ENCODE results near the gene FKBP2.
A peak's percentile ranks its signal among the peaks of the same experiment; 100 is the strongest.

Gene FKBP2

GRCh38 chr11:64218628-64219353 lies 22.1 kb upstream of the FKBP2 start:
- Histone ChIP-seq H3K9me3 (ENCODE audit: control insufficient read depth in 1 of 2, low read length in 2 of 2) (no peaks in the 10 kb centered on the region), H3K27me3 (ENCODE audit: control insufficient read depth in 1 of 2, insufficient read depth in 2 of 2, low read length in 2 of 2) (no peaks in the 10 kb centered on the region), H3K9ac (ENCODE audit: low read depth in 1 of 2, low read length in 2 of 2) (no peak overlapping the region), H3K27ac (ENCODE audit: low read depth, low read length) (no peak overlapping the region), H3K36me3 (ENCODE audit: control insufficient read depth in 1 of 2, insufficient read depth in 2 of 2, low read length in 2 of 2) (peaks cover 9 to 36% of the 10 kb centered on the region in 2 donors), H3K4me1 (ENCODE audit: control insufficient read depth in 1 of 2, insufficient read depth in 2 of 2, low read length in 2 of 2) (peaks cover 4 to 8% of the 10 kb centered on the region in 2 donors), H3K4me3 (ENCODE audit: low read depth in 1 of 2, low read length in 2 of 2) (no peak overlapping the region)

GRCh38 chr11:64219354-64219684 lies 21.6 kb upstream of the FKBP2 start:
- H3K27me3 ChIP-seq (ENCODE audit: control insufficient read depth in 1 of 2, insufficient read depth in 2 of 2, low read length in 2 of 2): no peaks in the 10 kb centered on the region
- no peak overlapping the region for H3K27ac ChIP-seq (ENCODE audit: low read depth, low read length)
- no peaks in the 10 kb centered on the region for H3K9me3 ChIP-seq (ENCODE audit: control insufficient read depth in 1 of 2, low read length in 2 of 2)
- H3K4me3 ChIP-seq (ENCODE audit: low read depth in 1 of 2, low read length in 2 of 2): no peak overlapping the region
- no peak overlapping the region for H3K9ac ChIP-seq (ENCODE audit: low read depth in 1 of 2, low read length in 2 of 2)
- H3K4me1 ChIP-seq (ENCODE audit: control insufficient read depth in 1 of 2, insufficient read depth in 2 of 2, low read length in 2 of 2): peaks cover 4 to 8% of the 10 kb centered on the region in 2 donors
- peaks cover 9 to 41% of the 10 kb centered on the region in 2 donors for H3K36me3 ChIP-seq (ENCODE audit: control insufficient read depth in 1 of 2, insufficient read depth in 2 of 2, low read length in 2 of 2)

DNA sequence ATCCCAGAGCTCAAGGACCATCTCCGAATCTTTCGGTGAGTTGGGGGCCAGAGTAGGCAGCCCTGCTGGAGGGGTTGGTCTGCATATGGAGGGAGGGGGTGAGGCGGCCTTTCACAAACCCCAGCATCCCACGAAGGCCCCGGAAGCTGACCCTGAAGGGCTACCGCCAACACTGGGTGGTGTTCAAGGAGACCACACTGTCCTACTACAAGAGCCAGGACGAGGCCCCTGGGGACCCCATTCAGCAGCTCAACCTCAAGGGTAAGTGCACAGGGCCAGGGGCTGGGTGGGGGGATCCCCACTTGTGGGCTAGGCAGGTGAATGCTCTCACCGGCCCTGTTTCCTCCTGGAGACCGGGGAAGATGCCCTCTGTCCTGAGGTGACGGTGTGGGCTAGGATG lies 21.1 kb upstream of the FKBP2 start:
- Histone ChIP-seq H3K4me1 (ENCODE audit: control insufficient read depth in 1 of 2, insufficient read depth in 2 of 2, low read length in 2 of 2) (peaks cover 9% of the 10 kb centered on the region in 2 donors), H3K27ac (ENCODE audit: low read depth, low read length) (no peak overlapping the region)

GRCh38 chr11:64220271-64220670 lies 20.6 kb upstream of the FKBP2 start:
- Histone ChIP-seq H3K4me3 (ENCODE audit: low read depth in 1 of 2, low read length in 2 of 2) (no peak overlapping the region), H3K27ac (ENCODE audit: low read depth, low read length) (no peak overlapping the region), H3K4me1 (ENCODE audit: control insufficient read depth in 1 of 2, insufficient read depth in 2 of 2, low read length in 2 of 2) (peaks cover 14% of the 10 kb centered on the region in 2 donors), H3K36me3 (ENCODE audit: control insufficient read depth in 1 of 2, insufficient read depth in 2 of 2, low read length in 2 of 2) (peaks cover 9 to 38% of the 10 kb centered on the region in 2 donors), H3K9me3 (ENCODE audit: control insufficient read depth in 1 of 2, low read length in 2 of 2) (no peaks in the 10 kb centered on the region), H3K9ac (ENCODE audit: low read depth in 1 of 2, low read length in 2 of 2) (no peak overlapping the region), H3K27me3 (ENCODE audit: control insufficient read depth in 1 of 2, insufficient read depth in 2 of 2, low read length in 2 of 2) (no peaks in the 10 kb centered on the region)

More for the DNA sequence above, 21.1 kb upstream of the FKBP2 start:
- Histone ChIP-seq H3K9me3 (ENCODE audit: control insufficient read depth in 1 of 2, low read length in 2 of 2) (no peaks in the 10 kb centered on the region), H3K4me3 (ENCODE audit: low read depth in 1 of 2, low read length in 2 of 2) (no peak overlapping the region), H3K9ac (ENCODE audit: low read depth in 1 of 2, low read length in 2 of 2) (no peak overlapping the region), H3K36me3 (ENCODE audit: control insufficient read depth in 1 of 2, insufficient read depth in 2 of 2, low read length in 2 of 2) (peaks cover 9 to 42% of the 10 kb centered on the region in 2 donors), H3K27me3 (ENCODE audit: control insufficient read depth in 1 of 2, insufficient read depth in 2 of 2, low read length in 2 of 2) (no peaks in the 10 kb centered on the region)

DNA sequence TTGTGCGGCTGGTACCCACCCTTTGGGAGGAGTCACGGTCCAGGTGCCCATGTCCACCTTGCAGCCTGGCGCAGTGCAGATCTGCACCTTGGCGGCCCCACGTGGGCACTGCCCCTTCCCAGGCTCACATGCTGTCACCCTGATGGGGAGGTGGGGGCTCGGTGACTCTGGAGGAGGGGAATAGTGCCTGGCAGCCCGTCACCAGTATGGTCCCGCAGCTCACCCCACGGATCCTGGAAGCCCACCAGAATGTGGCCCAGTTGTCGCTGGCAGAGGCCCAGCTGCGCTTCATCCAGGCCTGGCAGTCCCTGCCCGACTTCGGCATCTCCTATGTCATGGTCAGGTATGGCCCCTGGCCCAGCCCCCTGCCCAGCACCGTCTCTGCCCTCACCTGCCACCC lies 20.1 kb upstream of the FKBP2 start:
- Histone ChIP-seq H3K4me1 (ENCODE audit: control insufficient read depth in 1 of 2, insufficient read depth in 2 of 2, low read length in 2 of 2) (peaks cover 16 to 19% of the 10 kb centered on the region in 2 donors), H3K36me3 (ENCODE audit: control insufficient read depth in 1 of 2, insufficient read depth in 2 of 2, low read length in 2 of 2) (peaks cover 9 to 38% of the 10 kb centered on the region in 2 donors), H3K4me3 (ENCODE audit: low read depth in 1 of 2, low read length in 2 of 2) (no peak overlapping the region), H3K27ac (ENCODE audit: low read depth, low read length) (no peak overlapping the region), H3K9me3 (ENCODE audit: control insufficient read depth in 1 of 2, low read length in 2 of 2) (no peaks in the 10 kb centered on the region), H3K27me3 (ENCODE audit: control insufficient read depth in 1 of 2, insufficient read depth in 2 of 2, low read length in 2 of 2) (no peaks in the 10 kb centered on the region), H3K9ac (ENCODE audit: low read depth in 1 of 2, low read length in 2 of 2) (no peak overlapping the region)

DNA sequence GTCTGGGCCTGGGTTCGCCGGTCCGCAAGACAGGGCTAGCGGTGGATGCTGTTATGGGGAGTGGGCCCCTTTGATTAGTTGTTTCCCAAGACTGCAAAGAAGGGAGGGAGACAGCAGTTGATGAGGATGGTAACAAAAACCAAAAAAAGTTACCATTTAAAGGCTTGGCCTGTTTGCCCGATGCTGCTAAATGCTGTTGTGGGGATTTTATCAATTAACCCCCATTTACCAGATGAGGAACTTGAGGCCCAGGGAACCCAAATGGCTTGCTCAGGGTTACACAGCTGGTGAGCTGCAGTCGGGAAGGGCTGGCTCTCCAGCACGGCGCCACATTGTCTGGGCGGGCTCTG lies 18.3 kb upstream of the FKBP2 start:
- no peaks in the 10 kb centered on the region for H3K9me3 ChIP-seq (ENCODE audit: control insufficient read depth in 1 of 2, low read length in 2 of 2)
- H3K4me1 ChIP-seq (ENCODE audit: control insufficient read depth in 1 of 2, insufficient read depth in 2 of 2, low read length in 2 of 2): peaks cover 24 to 32% of the 10 kb centered on the region in 2 donors
- H3K36me3 ChIP-seq (ENCODE audit: control insufficient read depth in 1 of 2, insufficient read depth in 2 of 2, low read length in 2 of 2): peaks cover 9 to 36% of the 10 kb centered on the region in 2 donors
- H3K4me3 ChIP-seq (ENCODE audit: low read depth in 1 of 2, low read length in 2 of 2): no peak overlapping the region
- H3K9ac ChIP-seq (ENCODE audit: low read depth in 1 of 2, low read length in 2 of 2): no peak overlapping the region
- no peak overlapping the region for H3K27ac ChIP-seq (ENCODE audit: low read depth, low read length)
- H3K27me3 ChIP-seq (ENCODE audit: control insufficient read depth in 1 of 2, insufficient read depth in 2 of 2, low read length in 2 of 2): no peaks in the 10 kb centered on the region

DNA sequence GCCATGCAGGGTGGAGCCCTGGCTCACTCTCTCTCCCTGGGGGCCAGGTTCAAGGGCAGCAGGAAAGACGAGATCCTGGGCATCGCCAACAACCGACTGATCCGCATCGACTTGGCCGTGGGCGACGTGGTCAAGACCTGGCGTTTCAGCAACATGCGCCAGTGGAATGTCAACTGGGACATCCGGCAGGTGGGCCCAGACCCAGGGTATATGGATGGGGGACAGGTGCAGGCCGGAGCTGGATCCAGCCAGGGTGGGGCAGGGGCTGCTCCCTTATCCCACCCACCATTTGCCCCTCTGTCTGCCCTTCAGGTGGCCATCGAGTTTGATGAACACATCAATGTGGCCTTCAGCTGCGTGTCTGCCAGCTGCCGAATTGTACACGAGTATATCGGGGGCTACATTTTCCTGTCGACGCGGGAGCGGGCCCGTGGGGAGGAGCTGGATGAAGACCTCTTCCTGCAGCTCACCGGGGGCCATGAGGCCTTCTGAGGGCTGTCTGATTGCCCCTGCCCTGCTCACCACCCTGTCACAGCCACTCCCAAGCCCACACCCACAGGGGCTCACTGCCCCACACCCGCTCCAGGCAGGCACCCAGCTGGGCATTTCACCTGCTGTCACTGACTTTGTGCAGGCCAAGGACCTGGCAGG lies 17.8 kb upstream of the FKBP2 start:
- H3K9me3 ChIP-seq (ENCODE audit: control insufficient read depth in 1 of 2, low read length in 2 of 2): no peaks in the 10 kb centered on the region
- no peaks in the 10 kb centered on the region for H3K27me3 ChIP-seq (ENCODE audit: control insufficient read depth in 1 of 2, insufficient read depth in 2 of 2, low read length in 2 of 2)
- peaks cover 25 to 34% of the 10 kb centered on the region in 2 donors for H3K4me1 ChIP-seq (ENCODE audit: control insufficient read depth in 1 of 2, insufficient read depth in 2 of 2, low read length in 2 of 2)
- no peak overlapping the region for H3K4me3 ChIP-seq (ENCODE audit: low read depth in 1 of 2, low read length in 2 of 2)
- H3K9ac ChIP-seq (ENCODE audit: low read depth in 1 of 2, low read length in 2 of 2): no peak overlapping the region
- H3K27ac ChIP-seq (ENCODE audit: low read depth, low read length): peak overlapping the region; percentile 42
- peaks cover 9 to 35% of the 10 kb centered on the region in 2 donors for H3K36me3 ChIP-seq (ENCODE audit: control insufficient read depth in 1 of 2, insufficient read depth in 2 of 2, low read length in 2 of 2)

DNA sequence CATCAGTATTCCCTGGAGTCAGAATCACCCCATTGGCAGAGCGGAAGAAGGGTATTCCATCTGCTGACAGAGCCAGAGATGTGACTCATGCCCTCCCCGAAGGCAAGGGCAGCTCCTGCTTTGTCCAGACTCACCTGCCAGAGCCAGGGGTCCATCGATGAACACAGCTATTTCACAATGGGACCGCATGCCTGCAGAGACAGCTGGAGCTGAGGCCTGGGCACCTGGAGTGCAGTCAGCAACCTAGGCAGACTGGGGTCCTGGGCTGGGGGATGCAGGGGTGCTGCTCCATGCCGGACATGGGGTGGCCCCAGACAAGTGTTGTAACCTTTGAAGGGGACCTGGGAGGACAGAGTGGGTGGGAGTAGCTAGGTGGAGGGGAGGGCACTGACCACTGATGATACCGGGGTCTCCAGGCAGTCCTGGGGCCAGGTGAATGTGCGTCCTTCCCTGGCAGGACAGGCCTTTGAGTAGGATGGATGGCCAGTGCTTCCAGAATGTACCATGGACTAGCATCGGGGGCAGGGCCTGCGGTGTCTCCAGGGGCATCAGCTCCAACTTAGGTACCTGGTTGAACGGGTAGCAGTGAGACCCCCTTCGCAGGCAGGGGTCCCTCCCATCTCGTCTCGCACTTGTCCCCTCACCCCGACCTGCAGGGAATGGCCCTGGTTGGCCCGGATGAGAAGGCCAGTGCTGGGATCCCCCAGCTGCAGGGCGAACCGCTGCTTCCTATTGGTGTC lies 16.6 kb upstream of the FKBP2 start:
- H3K27me3 ChIP-seq (ENCODE audit: control insufficient read depth in 1 of 2, insufficient read depth in 2 of 2, low read length in 2 of 2): no peaks in the 10 kb centered on the region
- H3K4me1 ChIP-seq (ENCODE audit: control insufficient read depth in 1 of 2, insufficient read depth in 2 of 2, low read length in 2 of 2): peaks cover 21 to 37% of the 10 kb centered on the region in 2 donors
- H3K36me3 ChIP-seq (ENCODE audit: control insufficient read depth in 1 of 2, insufficient read depth in 2 of 2, low read length in 2 of 2): peaks cover 9 to 32% of the 10 kb centered on the region in 2 donors
- H3K4me3 ChIP-seq (ENCODE audit: low read depth in 1 of 2, low read length in 2 of 2): no peak overlapping the region
- H3K9ac ChIP-seq (ENCODE audit: low read depth in 1 of 2, low read length in 2 of 2): no peak overlapping the region
- H3K9me3 ChIP-seq (ENCODE audit: control insufficient read depth in 1 of 2, low read length in 2 of 2): no peaks in the 10 kb centered on the region
- no peak overlapping the region for H3K27ac ChIP-seq (ENCODE audit: low read depth, low read length)

DNA sequence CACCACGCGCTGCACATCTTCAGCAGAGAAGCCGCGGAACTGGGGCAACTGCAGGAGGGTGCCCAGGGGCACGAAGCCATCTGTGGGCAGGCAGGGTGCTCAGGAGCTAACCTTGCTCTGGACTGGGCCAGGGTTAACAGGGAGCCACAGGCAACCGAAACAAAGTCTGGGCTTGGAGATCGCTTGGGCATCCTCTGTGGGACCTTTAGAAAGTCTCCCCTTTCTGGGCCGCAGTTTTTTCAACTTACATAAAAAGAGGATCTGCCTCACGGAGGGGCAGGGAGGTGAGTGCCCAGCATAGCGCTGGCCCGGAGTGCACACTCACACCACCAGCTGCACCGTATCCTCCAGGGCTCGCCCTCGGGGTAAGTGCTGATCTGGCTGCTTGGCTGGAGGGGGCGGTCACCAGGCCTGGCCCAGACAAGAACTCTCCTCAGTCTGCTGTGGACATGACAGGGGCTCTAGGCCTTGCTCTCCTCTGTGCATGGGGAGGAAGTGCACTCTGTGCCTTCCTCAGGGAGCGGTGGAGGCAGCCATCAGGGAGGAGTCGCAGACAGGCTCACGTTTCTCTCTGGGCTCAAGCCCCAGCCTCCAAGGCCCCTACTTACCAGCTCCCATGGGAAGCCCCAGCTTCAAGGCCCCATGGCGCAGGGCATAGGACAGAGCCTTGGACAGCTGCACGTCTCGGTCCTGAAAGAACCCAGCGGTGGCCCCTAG lies 15.8 kb upstream of the FKBP2 start:
- peaks cover 28 to 44% of the 10 kb centered on the region in 2 donors for H3K4me1 ChIP-seq (ENCODE audit: control insufficient read depth in 1 of 2, insufficient read depth in 2 of 2, low read length in 2 of 2)
- H3K9ac ChIP-seq (ENCODE audit: low read depth in 1 of 2, low read length in 2 of 2): peak overlapping the region; percentile 69 to 97
- peak overlapping the region; percentile 90 for H3K27ac ChIP-seq (ENCODE audit: low read depth, low read length)
- peak overlapping the region; percentile 82 to 84 for H3K4me3 ChIP-seq (ENCODE audit: low read depth in 1 of 2, low read length in 2 of 2)
- no peaks in the 10 kb centered on the region for H3K9me3 ChIP-seq (ENCODE audit: control insufficient read depth in 1 of 2, low read length in 2 of 2)
- H3K27me3 ChIP-seq (ENCODE audit: control insufficient read depth in 1 of 2, insufficient read depth in 2 of 2, low read length in 2 of 2): no peaks in the 10 kb centered on the region
- H3K36me3 ChIP-seq (ENCODE audit: control insufficient read depth in 1 of 2, insufficient read depth in 2 of 2, low read length in 2 of 2): peaks cover 9 to 29% of the 10 kb centered on the region in 2 donors

All from duodenal mucosa (tissue), 2 donors.